ENCODE measurements around the gene PPFIBP1. TPM values are rescaled to one million over a fixed set of nuclear protein-coding genes. Genes with fewer than 3 reads are reported as not detected.

The PPFIBP1 gene
- total and polyA plus RNA-seq, 8 donors, result 6.6 to 254 (median 50.0) TPM

GRCh38 chr12:27616356-27617142 is 92.5 kb downstream of the PPFIBP1 start:
- DNase-seq, result no peak
- no peaks in the 10 kb centered on the region for H3K27me3 ChIP-seq
- H3K4me3 ChIP-seq, result no peak overlapping the region
- no peak overlapping the region for H3K27ac ChIP-seq
- TF ChIP-seq POLR2AphosphoS5 (IDR thresholded peaks at IDR 0.05), result no peak
- no peak for TF ChIP-seq CTCF (IDR thresholded peaks at IDR 0.05)
- H3K36me3 ChIP-seq, result no peaks in the 10 kb centered on the region
- peaks cover 0 to 50% (median 15%) of the 10 kb centered on the region in 4 donors for H3K4me1 ChIP-seq
- 69 to 76% (median 71%) methylated on average over 5 of the region's 5 CpGs for WGBS, 5 donors
- intact Hi-C loops (cut with DNase I; ENCODE audit: low total_unique reads), result no loop called here
- no peaks in the 10 kb centered on the region for H3K9me3 ChIP-seq

GRCh38 chr12:27618836-27619235 is 94.8 kb downstream of the PPFIBP1 start:
- WGBS, 5 donors, result 85 to 90% (median 89%) methylated on average over 7 of the region's 7 CpGs
- H3K27ac ChIP-seq, result no peak overlapping the region
- H3K27me3 ChIP-seq, result no peaks in the 10 kb centered on the region
- TF ChIP-seq POLR2A (IDR thresholded peaks at IDR 0.05) (no peak), POLR2AphosphoS5 (IDR thresholded peaks at IDR 0.05) (no peak), EP300 (IDR thresholded peaks at IDR 0.05) (no peak)
- DNase-seq, result no peak
- H3K9me3 ChIP-seq, result no peaks in the 10 kb centered on the region
- intact Hi-C loops (cut with DNase I; ENCODE audit: low total_unique reads), result no loop called here
- H3K36me3 ChIP-seq, result no peaks in the 10 kb centered on the region
- peaks cover 0 to 51% (median 15%) of the 10 kb centered on the region in 4 donors for H3K4me1 ChIP-seq
- H3K4me3 ChIP-seq, result no peak overlapping the region

- H3K4me1 ChIP-seq, result peaks cover 0 to 47% (median 17%) of the 10 kb centered on the region in 4 donors
- H3K9me3 ChIP-seq, result no peaks in the 10 kb centered on the region
- no peak overlapping the region for H3K4me3 ChIP-seq
- intact Hi-C loops (cut with DNase I; ENCODE audit: low total_unique reads), result no loop called here
- no peak for DNase-seq
- H3K27ac ChIP-seq, result no peak overlapping the region
- no peaks in the 10 kb centered on the region for H3K36me3 ChIP-seq
- TF ChIP-seq POLR2AphosphoS5 (IDR thresholded peaks at IDR 0.05) (no peak), CTCF (IDR thresholded peaks at IDR 0.05) (no peak), POLR2A (IDR thresholded peaks at IDR 0.05) (no peak), EP300 (IDR thresholded peaks at IDR 0.05) (no peak)
- H3K27me3 ChIP-seq, result no peaks in the 10 kb centered on the region
Measured at GRCh38 chr12:27619308-27619707, 95.3 kb downstream of the PPFIBP1 start.

- no peak for DNase-seq
- Histone ChIP-seq H3K4me1 (peaks cover 0 to 42% (median 16%) of the 10 kb centered on the region in 4 donors), H3K27me3 (no peaks in the 10 kb centered on the region), H3K36me3 (no peaks in the 10 kb centered on the region), H3K4me3 (no peak overlapping the region), H3K9me3 (no peaks in the 10 kb centered on the region), H3K27ac (no peak overlapping the region)
- TF ChIP-seq EP300 (IDR thresholded peaks at IDR 0.05) (no peak), POLR2AphosphoS5 (IDR thresholded peaks at IDR 0.05) (no peak), CTCF (IDR thresholded peaks at IDR 0.05) (no peak), POLR2A (IDR thresholded peaks at IDR 0.05) (no peak)
- WGBS, 5 donors, result 80 to 100% (median 94%) methylated on average over 2 of the region's 2 CpGs
- intact Hi-C loops (cut with DNase I; ENCODE audit: low total_unique reads), result no loop called here
Measured at GRCh38 chr12:27620121-27620520, 96.1 kb downstream of the PPFIBP1 start.

Data from stomach (tissue), 9 donors.